ENCODE data around the gene NQO2.

DNA sequence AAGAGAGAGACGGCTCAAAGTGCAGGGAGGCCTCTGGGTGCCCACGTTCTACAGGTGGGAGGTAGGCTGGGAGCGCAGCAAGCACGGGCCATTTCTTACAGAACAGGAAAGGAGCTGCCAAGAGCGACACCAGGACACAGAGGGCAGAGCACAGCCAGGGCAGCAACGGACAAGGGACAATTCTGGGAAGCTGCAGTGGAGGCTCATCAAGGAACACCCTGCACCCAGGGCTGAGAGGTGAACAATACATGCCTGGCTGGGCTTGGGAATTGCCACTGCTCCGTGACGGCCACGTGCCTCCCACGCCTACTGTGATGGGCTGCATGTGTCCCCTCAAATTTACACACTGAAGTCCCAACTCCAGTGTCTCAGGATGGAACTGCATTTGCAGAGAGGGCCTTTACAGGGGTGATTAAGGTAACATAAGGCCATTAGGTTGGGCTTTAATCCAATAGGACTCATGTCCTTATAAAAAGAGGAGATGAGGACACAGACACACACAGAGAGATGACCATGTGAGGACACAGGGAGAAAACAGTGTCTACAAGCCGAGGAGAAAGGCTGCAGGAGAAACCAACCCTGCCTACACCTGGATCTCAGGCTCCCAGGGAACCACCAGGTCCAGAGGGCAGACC lies 41.9 kb upstream of the NQO2 start:
- TF ChIP-seq, protein P1, sequence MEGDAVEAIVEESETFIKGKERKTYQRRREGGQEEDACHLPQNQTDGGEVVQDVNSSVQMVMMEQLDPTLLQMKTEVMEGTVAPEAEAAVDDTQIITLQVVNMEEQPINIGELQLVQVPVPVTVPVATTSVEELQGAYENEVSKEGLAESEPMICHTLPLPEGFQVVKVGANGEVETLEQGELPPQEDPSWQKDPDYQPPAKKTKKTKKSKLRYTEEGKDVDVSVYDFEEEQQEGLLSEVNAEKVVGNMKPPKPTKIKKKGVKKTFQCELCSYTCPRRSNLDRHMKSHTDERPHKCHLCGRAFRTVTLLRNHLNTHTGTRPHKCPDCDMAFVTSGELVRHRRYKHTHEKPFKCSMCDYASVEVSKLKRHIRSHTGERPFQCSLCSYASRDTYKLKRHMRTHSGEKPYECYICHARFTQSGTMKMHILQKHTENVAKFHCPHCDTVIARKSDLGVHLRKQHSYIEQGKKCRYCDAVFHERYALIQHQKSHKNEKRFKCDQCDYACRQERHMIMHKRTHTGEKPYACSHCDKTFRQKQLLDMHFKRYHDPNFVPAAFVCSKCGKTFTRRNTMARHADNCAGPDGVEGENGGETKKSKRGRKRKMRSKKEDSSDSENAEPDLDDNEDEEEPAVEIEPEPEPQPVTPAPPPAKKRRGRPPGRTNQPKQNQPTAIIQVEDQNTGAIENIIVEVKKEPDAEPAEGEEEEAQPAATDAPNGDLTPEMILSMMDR (IDR thresholded peaks at IDR 0.05; ENCODE audit: borderline replicate concordance, extremely low read depth, low read length, poor library complexity, severe bottlenecking) = no peak
- no peak for TF ChIP-seq EZH2 (IDR thresholded peaks at IDR 0.05; ENCODE audit: borderline replicate concordance, low read depth, low read length, severe bottlenecking)

All from DND-41 (cell line).